SHP77 (cell line): ENCODE data around the gene ZBTB7A.

ENCODE experiments used
- DNase-seq, 2 experiments: peaks; one replicate each; lab custom pipeline; 2025; lab: John Stamatoyannopoulos, UW

ZBTB7A gene

DNA sequence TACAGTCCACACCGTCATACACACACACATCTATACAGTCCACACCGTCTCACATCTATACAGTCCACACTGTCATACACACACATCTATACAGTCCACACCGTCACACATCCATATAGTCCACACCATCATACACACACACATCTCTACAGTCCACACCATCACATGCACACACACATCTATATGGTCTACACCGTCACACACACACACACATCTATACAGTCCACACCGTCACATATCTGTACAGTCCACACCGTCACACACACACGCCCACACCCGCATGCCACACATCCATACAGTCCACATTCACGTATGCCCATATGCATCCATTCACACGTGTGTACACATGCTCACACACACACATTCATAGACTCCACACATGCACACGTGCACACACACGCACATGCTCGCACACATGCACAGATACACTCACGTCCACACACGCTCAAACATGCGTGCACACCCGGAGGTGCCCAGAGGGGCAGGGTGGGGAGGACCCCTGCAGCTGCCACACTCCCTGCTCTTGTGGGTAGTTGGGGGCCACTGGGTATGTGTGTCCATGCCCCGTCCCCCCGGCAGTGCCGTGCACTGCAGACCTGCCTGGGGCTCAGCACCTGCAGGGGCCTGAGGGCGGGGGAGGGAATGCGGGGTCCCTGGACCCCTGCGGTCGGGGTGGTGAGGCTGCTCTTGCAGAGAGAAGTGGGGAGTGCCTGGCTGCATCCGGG is 30.0 kb downstream of the ZBTB7A start:
- no peak for DNase-seq

DNA sequence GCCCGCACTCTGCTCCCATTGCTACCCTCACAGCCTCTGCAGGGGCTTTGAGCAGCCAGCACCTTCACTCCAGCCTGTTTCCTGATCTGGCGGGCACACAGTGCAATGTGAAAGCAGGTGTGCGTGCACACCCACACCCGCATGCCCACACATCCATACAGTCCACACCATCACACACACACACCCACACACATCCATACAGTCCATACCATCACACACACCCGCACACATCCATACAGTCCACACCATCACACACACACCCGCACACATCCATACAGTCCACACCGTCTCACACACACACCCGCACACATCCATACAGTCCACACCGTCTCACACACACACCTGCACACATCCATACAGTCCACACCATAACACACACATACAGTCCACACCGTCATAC is 31.1 kb downstream of the ZBTB7A start:
- no peak for DNase-seq

GRCh38 chr19:4035018-4035566 is 31.6 kb downstream of the ZBTB7A start:
- no peak for DNase-seq

DNA sequence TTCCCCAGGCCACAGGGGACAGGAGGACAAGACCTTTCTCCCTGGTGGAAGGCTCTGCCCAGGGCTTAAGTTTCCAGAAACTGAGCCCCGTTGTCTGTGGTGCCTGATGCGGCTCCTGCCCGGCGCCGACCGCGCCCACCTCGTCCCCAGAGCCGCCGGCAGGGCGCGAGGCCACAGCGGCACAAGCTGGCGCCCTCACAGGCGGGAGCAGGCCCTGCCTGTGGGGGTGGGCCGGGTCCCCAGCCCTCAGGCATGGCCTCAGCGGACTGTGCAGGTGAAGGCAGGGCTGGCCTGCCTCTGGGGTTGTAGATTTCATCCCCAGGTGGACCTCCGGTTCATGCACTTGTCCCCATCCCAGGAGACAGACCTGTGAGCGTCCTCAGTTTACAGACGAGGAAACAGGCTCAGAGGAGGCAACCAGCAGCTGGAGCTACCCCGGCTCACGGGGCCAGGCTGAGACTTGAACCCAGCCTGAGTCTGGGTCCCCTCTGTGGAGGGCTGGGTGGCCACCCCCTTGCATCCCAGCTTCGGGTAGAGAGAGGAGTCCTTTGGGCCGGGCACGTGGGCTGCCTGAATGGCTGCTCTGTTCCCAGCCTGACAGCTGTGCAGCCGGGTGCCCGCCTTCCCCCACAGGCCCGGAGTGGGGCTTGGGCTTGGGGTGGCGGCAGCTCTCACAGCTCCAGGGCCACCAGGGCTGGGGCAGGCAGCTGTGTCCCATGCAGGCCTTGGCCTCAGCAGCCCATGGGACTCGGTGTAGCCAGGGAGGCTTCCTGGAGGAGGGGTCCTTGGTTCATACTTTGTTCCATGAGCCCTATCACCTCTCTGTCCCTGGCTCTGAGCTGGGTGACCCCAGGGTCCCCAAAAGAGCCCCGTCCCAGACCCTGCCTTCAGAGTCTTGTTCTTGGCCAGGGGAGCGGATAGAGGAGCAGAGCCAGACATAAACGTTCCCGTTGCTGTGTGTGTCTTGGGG is 32.4 kb downstream of the ZBTB7A start:
- DNase-seq = no peak

DNA sequence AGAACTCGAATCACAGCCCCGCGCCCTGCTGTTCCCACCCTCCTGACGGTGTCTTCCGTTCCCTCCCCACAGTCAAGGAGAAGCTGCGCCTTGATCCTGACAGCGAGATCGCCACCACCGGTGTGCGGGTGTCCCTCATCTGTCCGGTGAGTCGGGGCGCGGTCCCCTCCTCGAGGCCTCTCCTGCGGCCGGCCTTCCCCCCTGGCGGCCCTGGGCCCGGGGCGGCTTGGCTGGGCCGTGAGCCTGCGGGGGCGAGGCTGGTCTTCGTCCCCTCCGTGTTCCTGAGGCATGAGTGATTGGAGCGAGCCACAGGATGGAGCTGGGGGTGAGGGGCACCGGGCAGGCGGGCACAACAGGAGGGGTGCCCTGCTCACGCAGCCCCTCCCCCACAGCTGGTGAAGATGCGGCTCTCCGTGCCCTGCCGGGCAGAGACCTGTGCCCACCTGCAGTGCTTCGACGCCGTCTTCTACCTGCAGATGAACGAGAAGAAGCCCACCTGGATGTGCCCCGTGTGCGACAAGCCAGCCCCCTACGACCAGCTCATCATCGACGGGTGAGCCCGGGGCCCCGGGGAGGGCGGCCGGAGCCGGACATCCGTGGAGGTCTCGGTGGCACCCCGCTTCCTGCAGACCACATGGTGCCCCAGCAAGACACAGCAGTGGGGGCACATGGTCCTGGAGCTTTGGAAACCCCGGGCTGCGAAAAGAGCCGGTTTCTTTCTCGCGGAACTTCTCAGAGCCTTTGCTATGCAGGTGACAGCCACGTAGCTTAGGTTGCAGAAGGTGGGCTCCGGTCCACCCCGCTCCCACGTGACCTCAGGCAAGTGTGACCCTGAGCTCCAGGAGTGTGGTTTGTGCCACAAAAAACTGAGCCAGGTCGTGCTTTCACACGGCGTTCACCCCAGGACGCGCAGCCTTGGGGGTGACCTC is 33.4 kb downstream of the ZBTB7A start:
- no peak for DNase-seq

- no peak for DNase-seq
Observed at GRCh38 chr19:4032436-4032835, 34.3 kb downstream of the ZBTB7A start.

- DNase-seq = no peak
Observed at GRCh38 chr19:4031420-4031819, 35.3 kb downstream of the ZBTB7A start.

DNA sequence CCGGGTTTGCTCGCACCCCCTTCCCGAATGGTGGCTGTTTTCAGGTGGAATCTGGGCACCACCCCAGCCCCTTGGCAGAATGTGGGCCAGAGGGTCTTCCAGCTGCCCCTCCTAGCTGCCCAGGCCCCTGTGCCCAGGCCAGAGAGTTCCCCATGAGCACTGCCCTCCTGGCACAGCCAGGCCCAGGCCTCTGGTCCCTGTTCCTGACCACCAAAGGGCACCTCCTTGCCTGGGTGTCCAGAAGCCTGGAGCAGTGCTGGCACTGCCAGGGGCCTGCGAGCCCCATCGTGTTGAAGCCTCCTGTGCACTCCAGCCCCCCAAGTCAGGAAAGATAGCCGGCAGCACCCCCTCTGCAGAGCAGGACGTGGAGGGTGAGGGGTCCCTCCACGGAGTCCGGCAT is 35.7 kb downstream of the ZBTB7A start:
- no peak for DNase-seq

GRCh38 chr19:4030552-4030951 is 36.1 kb downstream of the ZBTB7A start:
- DNase-seq = no peak

- no peak for DNase-seq
Observed at GRCh38 chr19:4029247-4029614, 37.5 kb downstream of the ZBTB7A start.

- no peak for DNase-seq
Observed at GRCh38 chr19:4028334-4029246, 38.1 kb downstream of the ZBTB7A start.

DNA sequence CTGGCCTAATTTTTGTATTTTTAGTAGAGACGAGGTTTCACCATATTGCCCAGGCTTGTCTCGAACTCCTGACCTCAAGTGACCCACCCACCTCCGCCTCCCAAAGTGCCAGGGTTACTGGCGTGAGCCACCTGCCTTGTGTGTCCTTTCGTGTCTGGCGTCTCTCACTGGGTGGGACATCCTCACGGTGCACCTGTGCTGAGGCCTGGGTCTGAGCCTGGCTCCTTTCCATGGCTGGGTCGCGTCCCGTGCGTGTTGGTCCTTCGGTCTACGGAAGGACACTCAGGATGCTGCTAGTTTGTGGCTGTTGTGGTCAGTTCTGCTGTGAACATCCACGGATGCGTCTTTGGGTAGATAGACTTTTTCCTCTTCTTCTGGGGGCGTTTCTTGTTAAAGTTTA is 39.6 kb downstream of the ZBTB7A start:
- DNase-seq = no peak

- DNase-seq = no peak
Observed at GRCh38 chr19:4025317-4025716, 41.4 kb downstream of the ZBTB7A start.

DNA sequence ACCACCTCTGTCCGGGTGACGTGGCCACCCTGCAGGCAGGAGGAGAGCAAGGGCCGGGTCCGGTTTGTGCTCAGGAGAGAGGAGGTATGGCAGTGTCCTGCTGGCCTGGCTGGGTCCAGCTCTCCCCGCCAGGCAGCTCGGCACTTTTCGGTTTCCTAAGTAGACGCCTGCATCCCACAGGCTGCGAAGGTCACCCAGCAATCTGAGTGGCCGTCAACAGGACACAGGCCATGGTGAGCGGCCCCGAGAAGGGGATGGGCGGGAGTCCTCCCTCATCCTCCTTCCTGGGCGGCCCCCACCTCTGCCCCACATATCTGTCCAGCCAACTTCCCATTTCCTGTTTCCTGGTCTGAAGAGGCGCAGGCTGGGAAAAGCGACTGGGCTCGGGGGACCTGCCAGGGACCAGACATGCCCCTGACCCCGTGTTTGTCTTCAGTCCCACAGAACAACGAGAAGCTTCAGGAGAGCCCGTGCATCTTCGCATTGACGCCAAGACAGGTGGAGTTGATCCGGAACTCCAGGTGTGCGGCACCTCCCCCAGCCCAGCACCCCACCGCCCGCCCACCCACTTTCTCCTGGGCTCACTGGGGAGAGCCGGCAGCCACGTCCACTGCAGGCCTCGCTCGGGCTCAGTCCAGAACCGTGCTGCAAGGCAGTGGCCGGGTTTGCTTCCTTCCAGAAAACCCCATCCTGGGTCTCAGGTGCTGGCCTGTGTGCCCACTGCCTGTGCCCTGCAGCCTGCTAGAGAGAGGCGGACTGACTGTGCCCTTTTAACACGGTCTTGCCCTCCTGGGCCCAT is 42.9 kb downstream of the ZBTB7A start:
- DNase-seq = no peak

- no peak for DNase-seq
Observed at GRCh38 chr19:4019578-4019977, 47.1 kb downstream of the ZBTB7A start.

DNA sequence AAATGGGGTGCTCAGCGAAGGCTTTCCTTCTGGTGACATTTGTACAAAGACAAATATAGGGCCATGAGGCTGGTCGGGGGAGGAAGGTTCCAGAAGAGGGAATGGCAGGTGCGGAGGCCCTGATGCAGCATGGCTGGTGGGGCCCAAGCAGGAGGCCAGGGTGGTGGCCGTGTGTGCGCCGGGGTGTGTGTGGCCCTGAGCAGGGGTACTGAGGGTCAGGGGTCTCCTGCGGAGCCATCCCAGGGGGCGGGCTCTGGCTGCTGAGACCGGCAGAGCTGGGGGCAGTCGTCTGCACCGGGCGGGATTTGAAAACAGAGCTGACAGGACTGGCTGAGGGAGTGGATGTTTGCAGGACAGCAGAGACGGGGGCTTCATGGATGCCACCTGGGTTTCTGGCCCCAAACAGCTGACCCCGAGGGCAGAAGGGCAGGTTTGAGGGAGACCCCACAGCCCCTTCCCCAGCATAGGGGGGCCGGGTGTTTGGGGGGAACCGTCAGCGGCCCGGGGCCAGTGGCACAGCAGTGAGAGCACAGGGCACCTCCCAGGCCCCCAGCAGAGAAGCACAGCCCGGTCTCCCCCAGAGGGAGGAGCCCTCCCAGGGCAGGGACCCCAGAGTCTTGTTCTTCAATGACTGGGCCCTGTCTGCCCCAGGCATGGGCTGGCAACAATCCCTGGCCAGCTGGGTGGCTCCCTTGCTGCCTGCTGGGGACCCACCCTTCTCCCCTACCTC is 47.8 kb downstream of the ZBTB7A start:
- no peak for DNase-seq

DNA sequence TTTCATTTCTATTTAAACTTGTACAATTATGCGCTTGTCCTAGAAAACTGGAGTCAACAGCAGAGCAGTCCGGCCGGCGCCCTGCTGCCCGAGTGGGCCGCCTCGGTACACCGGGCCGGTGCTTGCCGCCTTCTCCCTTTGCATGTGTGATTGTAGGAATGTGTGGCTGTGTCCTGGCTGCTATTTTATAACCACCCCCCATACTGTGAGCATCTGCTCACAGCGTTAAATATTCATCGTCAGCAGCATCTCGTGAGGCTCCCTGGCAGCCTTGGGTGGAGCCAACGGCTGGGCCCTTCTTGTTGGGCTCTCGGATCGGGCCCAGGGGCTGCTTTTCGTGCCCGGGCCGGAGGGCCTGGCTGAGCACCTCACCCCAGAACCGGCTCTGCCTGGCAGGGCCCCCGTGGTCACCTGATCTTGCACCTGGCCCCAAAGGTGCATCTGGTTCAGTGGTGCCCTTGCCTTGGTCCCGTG is 48.5 kb downstream of the ZBTB7A start:
- no peak for DNase-seq

GRCh38 chr19:4016903-4017638 is 49.6 kb downstream of the ZBTB7A start:
- no peak for DNase-seq
